Measurements from ENCODE around the gene ZNF362.

ZNF362 gene

DNA sequence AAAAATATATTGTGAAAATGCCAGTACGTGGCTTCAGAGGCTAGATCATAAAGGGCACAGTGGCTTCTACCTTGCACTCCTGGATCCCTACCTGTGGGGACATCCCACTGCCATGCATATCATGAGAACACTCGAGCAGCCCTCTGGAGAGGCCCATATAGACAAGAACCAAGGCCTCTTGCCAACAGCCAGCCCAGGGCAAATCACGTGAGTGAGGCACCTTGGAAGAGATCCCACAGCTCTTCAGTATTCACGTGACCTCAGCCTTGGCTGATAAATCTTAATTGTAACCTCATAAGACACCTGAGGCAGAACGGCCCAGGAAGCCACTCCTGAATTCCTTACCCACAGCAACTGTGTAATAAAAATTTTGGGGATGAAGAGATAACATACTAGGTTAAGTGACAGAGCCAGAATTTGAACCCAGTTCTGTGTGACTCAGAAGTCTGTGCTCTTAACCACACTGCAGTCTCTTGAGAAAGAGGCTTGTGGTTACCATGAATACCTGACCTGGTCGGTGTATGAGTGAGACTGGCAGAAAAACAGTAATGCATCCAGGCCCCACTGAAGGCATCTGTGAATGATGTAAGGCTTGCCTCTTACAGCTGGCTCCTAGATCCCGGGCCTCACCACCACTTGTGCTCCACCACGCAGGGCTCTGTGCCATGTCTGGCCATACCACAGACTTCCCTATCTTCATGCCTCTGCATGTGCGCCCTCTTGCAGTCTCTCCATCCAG lies 71.5 kb downstream of the ZNF362 start:
- no peak for DNase-seq (ENCODE audit: low read depth)

- no peak for DNase-seq (ENCODE audit: low read depth)
Observed at GRCh38 chr1:33328817-33329216, 72.5 kb downstream of the ZNF362 start.

GRCh38 chr1:33329600-33330305 lies 73.5 kb downstream of the ZNF362 start:
- DNase-seq (ENCODE audit: low read depth) = no peak

DNA sequence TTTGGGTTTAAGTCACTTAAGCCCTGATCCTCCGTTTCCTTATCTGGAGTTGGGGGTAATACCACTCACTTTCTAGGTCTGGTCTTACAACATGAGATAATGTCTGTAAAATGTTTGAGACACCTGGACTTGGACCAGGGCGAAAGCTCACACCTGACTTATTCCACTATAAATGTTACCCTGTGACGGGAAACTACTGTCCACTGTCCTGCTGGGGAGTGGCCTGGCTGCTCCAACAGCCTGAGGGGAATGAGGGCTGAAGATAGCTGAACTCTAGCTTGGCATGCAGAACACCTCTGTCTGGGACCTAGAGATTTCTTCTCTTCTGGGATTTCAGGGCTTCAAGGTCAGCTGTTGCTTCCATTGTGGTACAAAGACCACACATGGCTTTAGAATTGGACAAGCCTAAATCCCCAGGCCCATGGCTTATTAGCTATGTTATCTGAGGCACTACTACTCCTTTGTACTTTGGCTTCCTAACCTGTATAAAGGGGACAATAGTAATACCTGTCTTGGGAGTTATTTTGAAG lies 74.1 kb downstream of the ZNF362 start:
- DNase-seq (ENCODE audit: low read depth) = no peak

- no peak for DNase-seq (ENCODE audit: low read depth)
Observed at GRCh38 chr1:33330906-33331305, 74.6 kb downstream of the ZNF362 start.

DNA sequence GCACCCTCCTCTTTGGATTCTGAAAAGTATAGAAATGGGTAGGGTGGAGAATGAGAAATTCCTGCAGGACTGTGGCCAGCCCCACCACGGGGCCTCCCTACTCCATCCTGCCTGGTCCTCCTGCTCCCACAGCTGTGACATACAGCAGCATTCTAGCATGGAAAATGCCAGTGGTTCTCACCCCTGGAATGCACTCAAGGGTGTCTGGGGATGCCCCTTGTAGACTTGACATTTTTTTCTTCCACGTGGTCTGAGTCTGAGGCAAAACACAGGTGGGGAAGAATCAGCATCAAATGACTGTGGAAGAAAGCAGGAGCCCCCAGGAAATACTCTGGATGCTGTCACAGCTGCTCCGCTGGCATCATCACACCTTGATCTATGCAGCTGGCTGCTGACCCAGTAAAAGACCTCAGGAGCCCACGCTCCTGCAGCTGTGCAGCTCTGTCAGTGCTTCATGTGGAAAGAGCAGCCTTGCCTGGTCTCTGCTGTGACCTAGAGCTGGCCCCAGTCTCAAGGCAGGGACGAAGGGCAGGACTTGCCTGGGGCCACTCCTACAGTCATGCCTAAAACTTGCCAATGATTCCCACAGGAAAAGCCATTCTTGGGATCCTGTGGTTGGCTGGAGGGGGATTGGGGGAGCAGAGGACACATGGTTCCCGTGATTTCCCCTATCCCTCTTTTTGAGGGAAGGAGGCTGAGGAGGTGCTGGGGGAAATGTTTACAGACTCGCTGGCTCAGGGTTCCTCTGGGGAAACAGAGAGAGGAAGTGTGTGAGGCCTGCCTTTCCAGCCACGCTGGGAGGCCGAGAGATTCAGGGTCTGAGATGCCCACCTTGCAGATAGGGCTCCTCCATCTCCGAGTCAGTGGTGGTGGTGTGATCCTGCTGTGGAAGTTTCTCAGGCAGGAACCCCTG lies 75.4 kb downstream of the ZNF362 start:
- no peak for DNase-seq (ENCODE audit: low read depth)

DNA sequence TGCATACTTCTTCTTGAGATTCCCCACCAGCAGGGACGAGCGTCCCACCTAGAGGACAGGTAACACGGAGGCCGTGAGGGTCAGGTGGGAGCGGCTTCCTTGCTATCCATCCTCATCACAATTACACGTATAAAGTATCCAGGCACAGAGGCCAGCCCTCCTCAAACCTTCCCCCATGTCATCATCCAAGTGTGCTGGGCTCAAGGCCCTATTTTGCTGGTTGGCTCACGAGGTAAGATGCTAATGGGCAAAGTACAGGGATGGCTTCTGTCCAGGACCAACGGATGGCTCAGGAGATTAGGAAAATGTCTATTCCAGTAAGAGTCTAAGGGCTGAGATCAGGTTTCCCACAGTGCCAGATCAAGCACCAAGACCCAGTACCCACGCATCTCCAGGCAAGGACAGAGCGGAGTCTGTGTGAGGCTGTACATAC lies 76.1 kb downstream of the ZNF362 start:
- DNase-seq (ENCODE audit: low read depth) = no peak

GRCh38 chr1:33332881-33333280 lies 76.6 kb downstream of the ZNF362 start:
- no peak for DNase-seq (ENCODE audit: low read depth)

DNA sequence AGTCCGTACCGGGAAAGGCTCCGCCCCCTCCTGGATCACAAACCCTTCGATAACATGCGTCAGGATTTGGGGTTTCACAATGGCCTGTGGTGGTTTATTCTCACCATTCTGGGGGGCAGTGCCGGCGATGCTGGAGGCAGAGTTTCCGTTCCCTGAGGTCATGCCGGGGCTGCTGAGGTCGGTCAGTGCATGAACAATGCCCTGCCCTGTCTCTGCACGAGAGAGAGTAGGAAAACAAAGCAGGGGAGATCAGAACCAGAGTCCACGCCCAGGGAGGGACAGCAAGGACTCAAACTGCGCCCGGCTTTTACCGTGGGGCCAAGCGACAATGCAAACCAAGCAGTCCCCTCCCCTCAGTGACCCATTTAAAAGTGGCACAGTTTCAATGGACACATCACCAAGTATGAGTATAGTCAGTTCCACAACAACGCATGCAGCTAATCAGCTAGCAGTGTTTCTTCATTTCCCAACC lies 77.8 kb downstream of the ZNF362 start:
- DNase-seq (ENCODE audit: low read depth) = no peak

DNA sequence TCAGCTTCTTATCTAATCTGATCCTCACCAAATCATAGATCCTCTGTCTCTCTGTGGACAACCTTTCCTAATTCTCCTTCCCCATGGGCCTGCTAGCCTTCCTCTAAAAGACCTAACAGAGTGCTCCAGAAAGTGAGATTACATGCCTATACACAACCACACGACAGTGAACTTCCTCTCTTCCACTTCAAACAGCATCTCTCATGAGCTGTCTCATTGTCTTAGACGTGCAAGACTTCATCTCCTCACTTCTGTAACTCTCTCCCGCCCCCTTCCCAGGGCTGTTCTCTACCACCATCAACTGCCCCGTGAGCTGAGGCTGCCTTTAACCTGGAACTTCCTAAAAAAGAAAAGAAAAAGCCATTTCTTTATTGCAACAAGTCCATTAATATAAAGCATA lies 78.7 kb downstream of the ZNF362 start:
- DNase-seq (ENCODE audit: low read depth) = no peak

DNA sequence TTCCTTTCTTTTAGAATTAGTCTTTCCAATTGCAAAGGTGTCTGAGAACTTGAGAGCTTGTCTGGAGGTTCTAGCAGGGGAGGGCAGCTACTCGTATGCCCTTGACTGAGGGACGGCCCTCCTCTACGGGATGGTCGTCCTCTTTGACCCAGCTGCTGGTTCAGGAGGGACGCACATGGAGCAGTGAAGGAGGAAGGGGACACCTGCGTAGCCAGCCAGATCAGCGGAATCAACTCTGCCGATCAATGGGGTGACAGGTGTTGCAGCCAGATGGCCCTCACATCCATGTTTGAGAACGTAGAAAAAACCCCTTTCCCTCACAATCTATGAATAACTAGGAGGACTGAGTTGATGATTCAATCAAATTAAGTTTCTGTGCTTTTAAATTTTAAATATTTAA lies 80.3 kb downstream of the ZNF362 start:
- no peak for DNase-seq (ENCODE audit: low read depth)

GRCh38 chr1:33337441-33337840 lies 81.1 kb downstream of the ZNF362 start:
- no peak for DNase-seq (ENCODE audit: low read depth)

DNA sequence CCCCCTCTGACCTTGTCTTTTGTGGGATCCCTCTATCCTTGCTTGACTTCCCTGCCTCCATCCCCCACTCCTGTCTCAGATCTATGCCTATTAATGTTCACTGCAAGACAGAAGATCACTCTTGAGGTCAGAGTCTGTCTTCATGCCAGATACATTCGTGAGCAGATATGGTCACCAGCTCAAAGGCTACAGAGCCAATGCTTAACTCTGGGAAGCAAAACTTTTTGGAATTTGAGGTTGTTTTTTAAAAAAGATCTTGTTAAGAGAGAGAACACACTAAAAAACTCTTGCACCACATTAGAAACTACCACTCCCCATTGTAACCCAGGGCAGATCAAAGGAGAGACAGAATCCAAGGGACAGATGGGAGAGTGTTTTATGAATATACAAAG lies 81.8 kb downstream of the ZNF362 start:
- no peak for DNase-seq (ENCODE audit: low read depth)

- no peak for DNase-seq (ENCODE audit: low read depth)
Observed at GRCh38 chr1:33338440-33339211, 82.3 kb downstream of the ZNF362 start.

DNA sequence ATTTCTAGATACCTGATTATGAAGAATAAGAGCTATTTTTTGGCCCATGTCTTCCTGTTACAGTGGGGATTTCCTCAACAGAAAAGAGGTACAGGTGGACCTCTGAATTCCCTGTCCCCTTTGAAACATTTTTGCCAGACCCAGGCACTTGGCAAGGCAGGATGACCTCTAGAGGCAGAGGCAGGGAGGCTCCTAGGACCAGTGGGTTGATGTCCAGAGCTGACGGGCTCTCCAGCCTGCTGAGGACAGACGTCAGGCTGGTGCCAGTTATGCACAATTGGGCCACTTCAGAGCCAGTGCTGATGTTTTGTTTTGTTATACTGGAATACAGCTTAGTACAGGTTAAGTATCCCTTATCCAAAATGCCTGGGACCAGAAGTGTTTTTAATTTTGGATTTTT lies 83.1 kb downstream of the ZNF362 start:
- no peak for DNase-seq (ENCODE audit: low read depth)

DNA sequence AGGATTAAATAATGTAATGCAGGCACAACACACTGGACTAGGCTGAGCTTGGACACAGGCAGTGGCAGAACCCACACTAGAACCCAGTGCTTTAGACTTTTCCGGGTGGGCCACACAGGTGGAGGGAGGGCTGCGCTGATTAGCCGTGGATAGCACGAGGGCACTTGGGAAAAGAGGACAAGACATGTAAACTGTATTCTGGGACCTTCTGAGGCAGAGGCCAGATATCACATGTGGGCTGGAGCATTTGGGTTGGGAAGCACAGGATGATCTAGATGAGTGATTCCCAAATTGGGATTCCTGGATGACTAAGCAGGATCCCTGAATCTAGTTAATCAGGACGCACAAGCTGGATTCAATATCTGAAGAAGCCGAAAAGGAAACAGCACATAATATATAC lies 84.9 kb downstream of the ZNF362 start:
- DNase-seq (ENCODE audit: low read depth) = no peak

DNA sequence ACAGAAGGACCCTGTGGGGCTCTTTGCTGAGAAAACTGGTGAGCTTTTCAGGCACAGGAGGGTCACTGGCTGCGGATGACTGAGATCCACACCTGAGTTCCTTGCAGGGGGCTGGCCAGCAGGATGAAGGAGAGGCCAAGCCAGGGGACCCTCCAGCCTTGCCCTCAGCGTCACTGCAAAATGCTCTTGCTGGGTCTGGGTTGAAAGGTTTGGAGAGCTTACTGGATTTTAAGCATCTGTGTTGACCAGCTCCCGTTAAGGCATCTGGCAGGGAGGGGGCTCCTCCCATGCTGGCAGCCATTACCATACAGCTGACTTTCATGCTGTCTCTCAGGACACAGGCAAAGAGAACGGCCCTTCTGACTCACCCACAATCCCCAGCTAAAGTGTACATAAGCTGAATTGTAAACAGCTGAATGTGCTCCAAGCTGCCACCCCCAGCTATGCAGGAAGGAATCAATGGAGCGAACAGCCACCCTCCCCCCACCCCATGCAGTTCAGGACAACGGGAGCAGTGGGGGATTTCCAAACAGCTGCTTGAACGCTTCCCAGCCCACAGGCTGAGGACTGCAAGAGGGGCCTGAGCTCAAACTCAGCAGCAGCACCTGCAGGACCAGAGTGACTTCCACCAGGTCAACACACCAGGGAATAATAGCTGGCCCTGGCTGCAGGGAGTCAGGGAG lies 85.9 kb downstream of the ZNF362 start:
- DNase-seq (ENCODE audit: low read depth) = no peak

DNA sequence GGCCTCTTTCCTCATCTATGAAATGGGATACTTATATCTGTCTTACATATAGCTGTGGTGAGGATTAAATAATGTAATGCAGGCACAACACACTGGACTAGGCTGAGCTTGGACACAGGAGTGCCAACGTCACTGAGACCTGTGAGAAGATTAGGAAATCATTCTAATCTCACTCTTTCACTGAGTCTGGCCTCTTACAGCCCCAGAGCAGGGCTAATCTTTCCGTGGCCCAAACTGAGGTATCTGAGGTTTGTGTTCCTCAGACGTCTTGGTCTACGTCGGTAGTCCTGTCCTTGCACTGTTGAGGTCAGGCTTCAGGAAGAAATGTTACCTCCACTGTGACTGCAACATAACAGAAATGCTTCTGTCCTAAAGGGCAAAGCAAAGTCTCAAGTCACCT lies 87.2 kb downstream of the ZNF362 start:
- no peak for DNase-seq (ENCODE audit: low read depth)

- DNase-seq (ENCODE audit: low read depth) = no peak
Observed at GRCh38 chr1:33344896-33345560, 88.7 kb downstream of the ZNF362 start.

DNA sequence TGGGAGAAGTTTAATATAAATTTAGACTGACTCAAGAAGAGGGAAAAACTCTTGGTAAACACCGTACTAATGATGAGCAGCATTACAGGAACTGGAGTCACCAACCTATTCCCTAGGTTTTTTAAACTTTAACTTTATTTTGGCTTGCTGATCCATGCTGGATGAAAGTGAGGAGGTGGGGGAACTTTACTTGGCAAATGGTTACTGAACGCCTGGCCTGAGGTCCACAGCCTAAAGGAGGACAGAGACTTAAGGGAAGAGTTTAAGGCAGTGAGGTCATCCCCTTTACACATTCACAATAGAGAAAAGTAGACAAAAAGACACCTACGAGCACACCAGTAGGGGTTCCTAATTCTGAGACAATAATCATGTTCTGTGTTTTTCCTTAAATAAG lies 90.2 kb downstream of the ZNF362 start:
- DNase-seq (ENCODE audit: low read depth) = no peak

Data from stimulated activated CD8-positive, alpha-beta memory T cell treated with anti-CD3 and anti-CD28 coated beads, Interleukin-7, amount 100 ng/mL, for 24 hours (primary cell).